K562 (cell line): ENCODE data around the gene MAGI2.

Experiments
- ARNT ChIP-seq, 2 experiments: fragments of 450-650 bp; IDR thresholded peaks; 2 replicates each; pipeline ENCODE4 v1.6.1; 2016; ENCODE audit warnings: mild to moderate bottlenecking in 1 of 2
- HDAC6 ChIP-seq: IDR thresholded peaks from 2 replicates; pipeline ENCODE4 v1.6.1; 2012; ENCODE audit warnings: low read depth, mild to moderate bottlenecking, control low read depth, inconsistent platforms, low read length, moderate library complexity
- KLF16 ChIP-seq: IDR thresholded peaks from 2 replicates; pipeline ENCODE4 v1.6.1; 2016; ENCODE audit warnings: antibody characterized with exemption
- MAFK ChIP-seq: IDR thresholded peaks from 2 replicates; pipeline ENCODE4 v1.6.1; 2011; ENCODE audit warnings: low read length, improper control_type of control experiment
- MXI1 ChIP-seq: IDR thresholded peaks from 2 replicates; pipeline ENCODE4 v1.6.1; 2011; ENCODE audit warnings: low read depth, mild to moderate bottlenecking, improper control_type of control experiment, low read length
- NR2C1 ChIP-seq, 2 experiments: fragments of 450-650 bp; IDR thresholded peaks; 2 replicates each; pipeline ENCODE4 v1.6.1; 2017; ENCODE audit warnings: mild to moderate bottlenecking in 2 of 2, antibody characterized with exemption in 1 of 2, inconsistent platforms in 1 of 2, missing compliant biosample characterization in 1 of 2, missing genetic modification characterization in 1 of 2
- NRF1 ChIP-seq, 2 experiments: fragments of 450-650 bp; IDR thresholded peaks in 1 of 2; conservative IDR thresholded peaks in 1 of 2; 2 replicates each; pipeline ENCODE4 v1.6.1; 2014; ENCODE audit warnings: mild to moderate bottlenecking in 2 of 2
- ZNF311 ChIP-seq: fragments of 250-450 bp; sonication (Bioruptor Pico); IDR thresholded peaks from 2 replicates; pipeline ENCODE4 v1.4.0; 2020; ENCODE audit warnings: mild to moderate bottlenecking, moderate library complexity
- TF ChIP-seq, protein P1 (sequence below): sonication (generic); formaldehyde crosslinking; IDR thresholded peaks from 2 replicates; pipeline ENCODE4 v1.4.0; 2020; ENCODE audit warnings: mild to moderate bottlenecking, missing genetic modification reagents
- TF ChIP-seq, protein P2 (sequence below): fragments of 250-450 bp; sonication (Bioruptor Pico); IDR thresholded peaks from 2 replicates; pipeline ENCODE4 v1.5.0; 2022; ENCODE audit warnings: mild to moderate bottlenecking

DNA sequence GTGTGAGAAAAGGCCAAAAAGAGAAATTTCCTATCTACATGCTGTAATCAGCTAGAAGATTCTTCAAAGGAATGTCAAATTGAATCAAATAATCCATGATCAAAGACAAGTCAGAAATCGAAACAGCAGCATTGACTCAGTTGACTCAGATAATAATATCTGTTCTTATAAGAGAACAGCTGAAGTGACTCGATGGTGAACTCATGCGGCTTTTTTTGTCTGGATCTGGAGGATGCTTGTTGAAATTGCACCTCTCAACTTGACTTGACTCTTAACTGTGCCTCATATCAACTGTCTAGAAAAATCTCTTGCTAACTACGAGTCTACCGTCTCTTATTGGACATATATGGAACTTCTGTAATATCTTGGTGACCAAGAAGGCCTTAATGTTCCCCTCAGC lies 1055.4 kb downstream of the MAGI2 start:
- TF ChIP-seq ZNF311 (CRISPR knock-in tag), result no peak
- TF ChIP-seq, protein P1, sequence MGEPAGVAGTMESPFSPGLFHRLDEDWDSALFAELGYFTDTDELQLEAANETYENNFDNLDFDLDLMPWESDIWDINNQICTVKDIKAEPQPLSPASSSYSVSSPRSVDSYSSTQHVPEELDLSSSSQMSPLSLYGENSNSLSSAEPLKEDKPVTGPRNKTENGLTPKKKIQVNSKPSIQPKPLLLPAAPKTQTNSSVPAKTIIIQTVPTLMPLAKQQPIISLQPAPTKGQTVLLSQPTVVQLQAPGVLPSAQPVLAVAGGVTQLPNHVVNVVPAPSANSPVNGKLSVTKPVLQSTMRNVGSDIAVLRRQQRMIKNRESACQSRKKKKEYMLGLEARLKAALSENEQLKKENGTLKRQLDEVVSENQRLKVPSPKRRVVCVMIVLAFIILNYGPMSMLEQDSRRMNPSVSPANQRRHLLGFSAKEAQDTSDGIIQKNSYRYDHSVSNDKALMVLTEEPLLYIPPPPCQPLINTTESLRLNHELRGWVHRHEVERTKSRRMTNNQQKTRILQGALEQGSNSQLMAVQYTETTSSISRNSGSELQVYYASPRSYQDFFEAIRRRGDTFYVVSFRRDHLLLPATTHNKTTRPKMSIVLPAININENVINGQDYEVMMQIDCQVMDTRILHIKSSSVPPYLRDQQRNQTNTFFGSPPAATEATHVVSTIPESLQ (CRISPR knock-in tag), result no peak
- no peak for TF ChIP-seq ARNT (IDR thresholded peaks at IDR 0.05)
- no peak for TF ChIP-seq HDAC6
- TF ChIP-seq, protein P2, sequence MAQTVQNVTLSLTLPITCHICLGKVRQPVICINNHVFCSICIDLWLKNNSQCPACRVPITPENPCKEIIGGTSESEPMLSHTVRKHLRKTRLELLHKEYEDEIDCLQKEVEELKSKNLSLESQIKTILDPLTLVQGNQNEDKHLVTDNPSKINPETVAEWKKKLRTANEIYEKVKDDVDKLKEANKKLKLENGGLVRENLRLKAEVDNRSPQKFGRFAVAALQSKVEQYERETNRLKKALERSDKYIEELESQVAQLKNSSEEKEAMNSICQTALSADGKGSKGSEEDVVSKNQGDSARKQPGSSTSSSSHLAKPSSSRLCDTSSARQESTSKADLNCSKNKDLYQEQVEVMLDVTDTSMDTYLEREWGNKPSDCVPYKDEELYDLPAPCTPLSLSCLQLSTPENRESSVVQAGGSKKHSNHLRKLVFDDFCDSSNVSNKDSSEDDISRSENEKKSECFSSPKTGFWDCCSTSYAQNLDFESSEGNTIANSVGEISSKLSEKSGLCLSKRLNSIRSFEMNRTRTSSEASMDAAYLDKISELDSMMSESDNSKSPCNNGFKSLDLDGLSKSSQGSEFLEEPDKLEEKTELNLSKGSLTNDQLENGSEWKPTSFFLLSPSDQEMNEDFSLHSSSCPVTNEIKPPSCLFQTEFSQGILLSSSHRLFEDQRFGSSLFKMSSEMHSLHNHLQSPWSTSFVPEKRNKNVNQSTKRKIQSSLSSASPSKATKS (CRISPR knock-in tag), result no peak
- no peak for TF ChIP-seq MXI1
- TF ChIP-seq NR2C1 (IDR thresholded peaks at IDR 0.05), result no peak
- no peak for TF ChIP-seq NR2C1 (tag; IDR thresholded peaks at IDR 0.05)
- no peak for TF ChIP-seq NRF1 (conservative IDR thresholded peaks at IDR 0.05 in 1 of 2, IDR thresholded peaks at IDR 0.05 in 1 of 2)
- TF ChIP-seq KLF16, result no peak
- TF ChIP-seq MAFK, result no peak
